ENCODE results near the gene TSPAN4.

- TF ChIP-seq CTCF (conservative IDR thresholded peaks at IDR 0.05 in 1 of 2, IDR thresholded peaks at IDR 0.05 in 1 of 2; ENCODE audit: low read depth in 1 of 2, low read length in 2 of 2) (no peak), EZH2 (IDR thresholded peaks at IDR 0.05; ENCODE audit: low read length, missing control alignments) (no peak)
These were observed 15.3 kb upstream of the TSPAN4 start for GRCh38 chr11:827146-827896.

Data from fibroblast of lung (primary cell).